ENCODE measurements around the gene RPL21. TPM values are rescaled to one million over a fixed set of nuclear protein-coding genes. Genes with fewer than 3 reads are reported as not detected.

RPL21 gene
- total RNA-seq, 1 donor from 2014 or later: 1,100 TPM

- Mint-ChIP-seq H3K36me3 (ENCODE audit: low read depth) (no peaks in the 10 kb centered on the region), H3K9me3 (no peaks in the 10 kb centered on the region), H3K27ac (no peak overlapping the region), H3K4me3 (no peak overlapping the region), H3K27me3 (no peaks in the 10 kb centered on the region), H3K4me1 (peaks cover 2% of the 10 kb centered on the region)
- intact Hi-C loops (cut with micrococcal nuclease): no loop called here
- no peak for DNase-seq
Measured at GRCh38 chr13:27304099-27304498, 52.7 kb downstream of the RPL21 start.

- Mint-ChIP-seq H3K36me3 (ENCODE audit: low read depth) (no peaks in the 10 kb centered on the region), H3K27me3 (no peaks in the 10 kb centered on the region), H3K4me3 (no peak overlapping the region), H3K27ac (no peak overlapping the region), H3K4me1 (peaks cover 2% of the 10 kb centered on the region), H3K9me3 (no peaks in the 10 kb centered on the region)
- no peak for DNase-seq
- intact Hi-C loops (cut with micrococcal nuclease): no loop called here
Measured at GRCh38 chr13:27304611-27305010, 53.3 kb downstream of the RPL21 start.

Other genes starting within 250 kb of the RPL21 start
- gene USP12, start 79.7 kb upstream of the RPL21 start, total RNA-seq: 40.6 and 47.0 TPM in 2 replicates
- 1.8 and 2.8 TPM in 2 replicates for gene RASL11A, start 19.3 kb downstream of the RPL21 start, total RNA-seq
- 279 and 284 TPM in 2 replicates for gene GTF3A, start 173.1 kb downstream of the RPL21 start, total RNA-seq
- 28.8 and 30.4 TPM in 2 replicates for gene MTIF3, start 199.0 kb downstream of the RPL21 start, total RNA-seq